DND-41 (cell line): Measurements from ENCODE around the gene PTCD2.

ENCODE experiments used
- ATAC-seq: fragments of 200-7000 bp; cut with Tn5 transposase; 3 replicates; pipeline ENCODE4 v1.9.1; 2021; ENCODE audit warnings: low read depth; ENCODE audit not compliant: insufficient read depth
- DNase-seq: peaks from one replicate; pipeline ENCODE4 v3.0.0-alpha.2; 2020
- H2AFZ ChIP-seq: 2 replicates; pipeline ENCODE4 v1.6.0; 2012; ENCODE audit warnings: low read depth, low read length
- H3K27ac ChIP-seq: 2 replicates; pipeline ENCODE4 v1.5.1; 2012; ENCODE audit warnings: low read length, inconsistent platforms
- H3K27me3 ChIP-seq: fragments of 200-600 bp; sonication (generic); 2 replicates; pipeline ENCODE4 v1.6.0; 2012; ENCODE audit warnings: low read length, mild to moderate bottlenecking, inconsistent platforms; ENCODE audit not compliant: insufficient read depth, poor library complexity
- H3K36me3 ChIP-seq: 2 replicates; pipeline ENCODE4 v1.5.1; 2012; ENCODE audit warnings: low read length, inconsistent platforms; ENCODE audit not compliant: insufficient read depth
- H3K4me1 ChIP-seq: 2 replicates; pipeline ENCODE4 v1.5.1; 2012; ENCODE audit warnings: mild to moderate bottlenecking, low read length; ENCODE audit not compliant: insufficient read depth
- H3K4me2 ChIP-seq: 2 replicates; pipeline ENCODE4 v1.6.0; 2012; ENCODE audit warnings: mild to moderate bottlenecking, moderate library complexity, low read length, inconsistent platforms; ENCODE audit not compliant: insufficient read depth
- H3K4me3 ChIP-seq, 2 experiments: fragments of 200-600 bp in 1 of 2; shearing (Covaris generic) in 1 of 2; 2 replicates each; pipeline ENCODE4 v1.5.1; 2012 to 2016; ENCODE audit warnings: inconsistent platforms in 2 of 2, low read length in 2 of 2, mild to moderate bottlenecking in 2 of 2, low read depth in 1 of 2, moderate library complexity in 1 of 2
- H3K79me2 ChIP-seq: 2 replicates; pipeline ENCODE4 v1.6.0; 2012; ENCODE audit warnings: low read length, inconsistent platforms; ENCODE audit not compliant: insufficient read depth
- H3K9ac ChIP-seq: 2 replicates; pipeline ENCODE4 v1.6.0; 2012; ENCODE audit warnings: low read depth, mild to moderate bottlenecking, inconsistent platforms, low read length, moderate library complexity
- H3K9me3 ChIP-seq: 2 replicates; pipeline ENCODE4 v1.5.1; 2012; ENCODE audit warnings: low read length, moderate library complexity, mild to moderate bottlenecking, inconsistent platforms; ENCODE audit not compliant: insufficient read depth, severe bottlenecking
- H4K20me1 ChIP-seq: 2 replicates; pipeline ENCODE4 v1.6.0; 2012; ENCODE audit warnings: low read length; ENCODE audit not compliant: insufficient read depth
- CTCF ChIP-seq: IDR thresholded peaks from 2 replicates; pipeline ENCODE4 v1.5.1; 2012; ENCODE audit warnings: borderline replicate concordance, low read length, moderate library complexity, mild to moderate bottlenecking; ENCODE audit not compliant: poor library complexity, severe bottlenecking; ENCODE audit errors: extremely low read depth
- EZH2 ChIP-seq: IDR thresholded peaks from 3 replicates; pipeline ENCODE4 v1.6.1; 2012; ENCODE audit warnings: borderline replicate concordance, low read depth, mild to moderate bottlenecking, moderate library complexity, low read length, inconsistent platforms; ENCODE audit not compliant: severe bottlenecking

PTCD2 gene

GRCh38 chr5:72359886-72360285, 39.7 kb downstream of the PTCD2 start:
- no peaks in the 10 kb centered on the region for H4K20me1 ChIP-seq
- H3K36me3 ChIP-seq = peaks cover 38% of the 10 kb centered on the region; the same call in 1 of the 2 replicates
- H3K4me1 ChIP-seq = no peaks in the 10 kb centered on the region
- no peak for DNase-seq
- no peaks in the 10 kb centered on the region for H3K79me2 ChIP-seq
- H3K27ac ChIP-seq = no peak overlapping the region
- no peak overlapping the region for H2AFZ ChIP-seq
- no peak for TF ChIP-seq EZH2
- no peak for TF ChIP-seq CTCF
- H3K9ac ChIP-seq = no peak overlapping the region
- H3K27me3 ChIP-seq = no peaks in the 10 kb centered on the region
- H3K4me3 ChIP-seq = no peak overlapping the region
- no peaks in the 10 kb centered on the region for H3K9me3 ChIP-seq
- H3K4me2 ChIP-seq = no peak overlapping the region
- no peak for ATAC-seq

DNA sequence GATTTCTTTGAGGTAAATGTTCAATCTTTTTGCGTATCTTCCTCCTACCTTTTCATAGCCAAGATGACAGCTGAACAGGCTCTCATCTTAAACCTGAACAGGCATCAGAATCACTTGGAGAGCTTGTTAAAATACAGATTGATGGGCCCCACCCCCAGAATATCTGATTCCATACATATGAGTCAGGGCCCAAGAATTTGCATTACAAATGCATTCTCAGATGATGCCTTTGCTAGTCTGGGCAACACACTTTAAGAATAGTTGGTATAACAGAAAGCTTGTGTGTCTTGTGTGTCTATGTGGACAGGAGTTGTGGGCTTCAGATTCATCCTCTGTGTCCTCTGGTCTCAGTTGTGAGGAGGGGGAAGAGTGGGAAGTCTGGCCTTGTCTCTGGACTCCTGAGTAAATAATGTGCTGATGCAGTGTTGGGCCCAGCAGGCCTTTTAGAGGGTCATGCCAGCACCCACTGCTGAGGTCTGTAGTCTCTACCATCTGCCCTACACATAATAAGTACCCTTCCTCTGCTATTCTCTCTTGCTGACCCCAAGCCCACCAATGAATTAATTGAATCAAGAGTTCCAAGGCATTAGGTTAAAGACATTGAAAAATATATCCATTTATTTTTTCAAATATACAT, 43.1 kb downstream of the PTCD2 start:
- ATAC-seq = no peak
- Histone ChIP-seq H3K4me1 (no peaks in the 10 kb centered on the region), H3K4me3 (no peak overlapping the region), H3K27me3 (no peaks in the 10 kb centered on the region), H3K4me2 (no peak overlapping the region), H3K9me3 (no peaks in the 10 kb centered on the region), H3K79me2 (no peaks in the 10 kb centered on the region), H2AFZ (no peak overlapping the region), H4K20me1 (no peaks in the 10 kb centered on the region), H3K27ac (no peak overlapping the region), H3K36me3 (peaks cover 34% of the 10 kb centered on the region; the same call in 1 of the 2 replicates), H3K9ac (no peak overlapping the region)
- no peak for TF ChIP-seq CTCF
- no peak for TF ChIP-seq EZH2
- DNase-seq = no peak

DNA sequence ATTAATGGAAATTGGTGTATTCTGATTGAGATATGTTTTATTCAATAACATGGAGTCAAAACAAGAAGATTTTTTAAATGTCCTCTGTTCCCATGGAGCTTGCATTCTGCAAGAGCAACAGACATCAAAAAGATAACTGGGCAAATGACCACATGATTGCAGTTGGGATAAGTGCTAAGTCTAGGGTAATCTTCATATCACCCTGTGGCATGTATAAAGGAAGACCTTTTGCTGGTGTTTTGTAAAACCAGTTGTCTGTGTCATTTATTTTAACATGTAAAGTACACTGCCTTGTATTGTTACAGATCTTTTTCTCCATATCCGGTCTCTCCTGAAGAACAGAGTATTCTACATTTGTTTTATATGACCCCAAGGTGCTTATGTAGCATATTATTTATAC, 44.0 kb downstream of the PTCD2 start:
- Histone ChIP-seq H3K27ac (no peak overlapping the region), H3K79me2 (no peaks in the 10 kb centered on the region), H3K36me3 (peaks cover 28% of the 10 kb centered on the region; the same call in 1 of the 2 replicates), H3K4me3 (no peak overlapping the region), H2AFZ (no peak overlapping the region), H3K4me2 (no peak overlapping the region), H3K4me1 (no peaks in the 10 kb centered on the region), H3K9ac (no peak overlapping the region), H3K9me3 (no peaks in the 10 kb centered on the region), H3K27me3 (no peaks in the 10 kb centered on the region), H4K20me1 (no peaks in the 10 kb centered on the region)
- TF ChIP-seq CTCF (no peak), EZH2 (no peak)
- no peak for DNase-seq
- no peak for ATAC-seq

GRCh38 chr5:72364951-72365350, 44.8 kb downstream of the PTCD2 start:
- no peak for ATAC-seq
- no peak for DNase-seq
- H3K36me3 ChIP-seq = peaks cover 20% of the 10 kb centered on the region; the same call in 1 of the 2 replicates
- no peaks in the 10 kb centered on the region for H4K20me1 ChIP-seq
- H3K4me2 ChIP-seq = no peak overlapping the region
- H2AFZ ChIP-seq = no peak overlapping the region
- no peak overlapping the region for H3K4me3 ChIP-seq
- H3K9ac ChIP-seq = no peak overlapping the region
- H3K27ac ChIP-seq = no peak overlapping the region
- no peaks in the 10 kb centered on the region for H3K4me1 ChIP-seq
- no peaks in the 10 kb centered on the region for H3K79me2 ChIP-seq
- H3K27me3 ChIP-seq = no peaks in the 10 kb centered on the region
- no peaks in the 10 kb centered on the region for H3K9me3 ChIP-seq
- TF ChIP-seq EZH2 = no peak
- TF ChIP-seq CTCF = no peak
